ENCODE results near the gene DENND1B.

Gene DENND1B

DNA sequence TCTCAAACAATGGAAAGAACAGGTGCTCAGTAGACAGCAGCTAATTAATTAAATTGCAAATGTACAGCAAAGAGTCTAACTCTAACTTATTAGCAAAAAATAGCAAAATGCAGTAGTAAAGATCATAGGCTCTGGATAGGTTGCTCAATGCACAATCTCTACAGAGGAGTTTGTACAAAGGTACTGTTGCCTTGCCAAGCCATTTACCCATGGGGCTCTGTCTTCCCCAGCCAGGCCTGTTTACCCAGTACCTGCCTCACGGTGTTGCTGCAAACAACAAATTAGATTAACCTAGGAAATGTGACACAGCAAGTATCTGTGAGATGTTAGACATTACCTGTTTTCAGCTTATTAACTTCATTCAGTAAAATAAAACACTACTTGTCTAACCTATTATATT is 222.0 kb downstream of the DENND1B start:
- no peak for DNase-seq
- TF ChIP-seq, protein P1, sequence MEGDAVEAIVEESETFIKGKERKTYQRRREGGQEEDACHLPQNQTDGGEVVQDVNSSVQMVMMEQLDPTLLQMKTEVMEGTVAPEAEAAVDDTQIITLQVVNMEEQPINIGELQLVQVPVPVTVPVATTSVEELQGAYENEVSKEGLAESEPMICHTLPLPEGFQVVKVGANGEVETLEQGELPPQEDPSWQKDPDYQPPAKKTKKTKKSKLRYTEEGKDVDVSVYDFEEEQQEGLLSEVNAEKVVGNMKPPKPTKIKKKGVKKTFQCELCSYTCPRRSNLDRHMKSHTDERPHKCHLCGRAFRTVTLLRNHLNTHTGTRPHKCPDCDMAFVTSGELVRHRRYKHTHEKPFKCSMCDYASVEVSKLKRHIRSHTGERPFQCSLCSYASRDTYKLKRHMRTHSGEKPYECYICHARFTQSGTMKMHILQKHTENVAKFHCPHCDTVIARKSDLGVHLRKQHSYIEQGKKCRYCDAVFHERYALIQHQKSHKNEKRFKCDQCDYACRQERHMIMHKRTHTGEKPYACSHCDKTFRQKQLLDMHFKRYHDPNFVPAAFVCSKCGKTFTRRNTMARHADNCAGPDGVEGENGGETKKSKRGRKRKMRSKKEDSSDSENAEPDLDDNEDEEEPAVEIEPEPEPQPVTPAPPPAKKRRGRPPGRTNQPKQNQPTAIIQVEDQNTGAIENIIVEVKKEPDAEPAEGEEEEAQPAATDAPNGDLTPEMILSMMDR (IDR thresholded peaks at IDR 0.05; ENCODE audit: low read depth, low read length, missing control alignments), result no peak
- in situ Hi-C loops (cut with HindIII; ENCODE audit: low pct_ligation_motif_present, low sequenced_read_pairs), result no loop called here
- no peak overlapping the region for H3K27ac ChIP-seq
- H3K36me3 ChIP-seq (replicated peaks), result no peaks in the 10 kb centered on the region
- H3K4me3 ChIP-seq (ENCODE audit: low read depth, low read length), result no peak overlapping the region
- no peaks in the 10 kb centered on the region for H3K27me3 ChIP-seq (replicated peaks)

DNA sequence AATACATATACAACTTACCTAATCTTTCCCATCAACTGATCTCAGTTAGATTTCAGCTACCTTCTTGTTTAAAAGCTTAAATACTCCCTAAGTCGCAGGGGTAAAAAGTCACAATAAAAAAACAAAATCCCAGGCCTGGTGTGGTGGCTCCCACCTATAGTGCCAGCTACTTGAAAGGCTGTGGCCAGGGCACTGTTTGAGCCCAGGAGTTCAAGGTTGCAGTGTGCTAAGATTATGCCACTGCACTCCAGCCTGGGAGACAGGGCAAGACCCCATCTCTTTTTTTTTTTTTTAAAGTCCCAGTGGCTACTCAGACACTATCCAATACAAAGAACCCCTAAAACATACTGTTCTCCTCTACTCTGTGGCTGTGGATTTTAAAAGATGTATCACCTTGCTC is 228.3 kb downstream of the DENND1B start:
- Histone ChIP-seq H3K27ac (no peak overlapping the region), H3K27me3 (replicated peaks) (no peaks in the 10 kb centered on the region), H3K4me3 (ENCODE audit: low read depth, low read length) (no peak overlapping the region), H3K36me3 (replicated peaks) (no peaks in the 10 kb centered on the region)
- in situ Hi-C loops (cut with HindIII; ENCODE audit: low pct_ligation_motif_present, low sequenced_read_pairs), result no loop called here
- TF ChIP-seq, protein P1 (IDR thresholded peaks at IDR 0.05; ENCODE audit: low read depth, low read length, missing control alignments), result no peak
- DNase-seq, result no peak

- H3K27ac ChIP-seq, result no peak overlapping the region
- in situ Hi-C loops (cut with HindIII; ENCODE audit: low pct_ligation_motif_present, low sequenced_read_pairs), result no loop called here
- no peaks in the 10 kb centered on the region for H3K27me3 ChIP-seq (replicated peaks)
- TF ChIP-seq, protein P1 (IDR thresholded peaks at IDR 0.05; ENCODE audit: low read depth, low read length, missing control alignments), result no peak
- H3K36me3 ChIP-seq (replicated peaks), result no peaks in the 10 kb centered on the region
- H3K4me3 ChIP-seq (ENCODE audit: low read depth, low read length), result no peak overlapping the region
- no peak for DNase-seq
Measured at GRCh38 chr1:197544553-197544952, 230.7 kb downstream of the DENND1B start.

DNA sequence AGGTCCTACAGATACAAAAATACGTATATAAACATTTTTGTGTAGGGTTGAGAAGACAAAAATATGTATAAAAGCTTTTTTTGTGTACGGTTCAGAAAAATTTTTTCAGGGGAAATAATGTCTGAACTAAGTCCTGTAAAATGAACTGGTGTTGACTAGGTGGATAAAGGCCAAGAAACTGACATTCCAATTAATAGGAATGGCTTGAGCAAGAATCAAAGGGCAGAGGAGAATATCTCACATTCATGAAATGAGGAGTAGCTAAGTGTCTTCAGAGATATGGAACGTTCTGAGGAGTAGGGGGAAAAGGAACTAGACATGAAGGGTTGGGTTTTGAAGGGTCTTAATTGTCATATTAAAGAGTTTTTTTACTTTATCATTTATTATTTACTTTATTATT is 231.2 kb downstream of the DENND1B start:
- TF ChIP-seq, protein P1 (IDR thresholded peaks at IDR 0.05; ENCODE audit: low read depth, low read length, missing control alignments), result no peak
- DNase-seq, result no peak
- Histone ChIP-seq H3K4me3 (ENCODE audit: low read depth, low read length) (no peak overlapping the region), H3K27me3 (replicated peaks) (no peaks in the 10 kb centered on the region), H3K27ac (no peak overlapping the region), H3K36me3 (replicated peaks) (no peaks in the 10 kb centered on the region)
- in situ Hi-C loops (cut with HindIII; ENCODE audit: low pct_ligation_motif_present, low sequenced_read_pairs), result no loop called here

- H3K27me3 ChIP-seq (replicated peaks), result no peaks in the 10 kb centered on the region
- TF ChIP-seq, protein P1 (IDR thresholded peaks at IDR 0.05; ENCODE audit: low read depth, low read length, missing control alignments), result no peak
- H3K27ac ChIP-seq, result no peak overlapping the region
- no peak overlapping the region for H3K4me3 ChIP-seq (ENCODE audit: low read depth, low read length)
- H3K36me3 ChIP-seq (replicated peaks), result no peaks in the 10 kb centered on the region
- DNase-seq, result no peak
- in situ Hi-C loops (cut with HindIII; ENCODE audit: low pct_ligation_motif_present, low sequenced_read_pairs), result no loop called here
Measured at GRCh38 chr1:197541411-197541810, 233.9 kb downstream of the DENND1B start.

GRCh38 chr1:197526736-197527371 is 248.4 kb downstream of the DENND1B start:
- no peaks in the 10 kb centered on the region for H3K36me3 ChIP-seq (replicated peaks)
- no peaks in the 10 kb centered on the region for H3K27me3 ChIP-seq (replicated peaks)
- in situ Hi-C loops (cut with HindIII; ENCODE audit: low pct_ligation_motif_present, low sequenced_read_pairs), result no loop called here
- no peak overlapping the region for H3K4me3 ChIP-seq (ENCODE audit: low read depth, low read length)
- no peak for DNase-seq
- H3K27ac ChIP-seq, result no peak overlapping the region
- TF ChIP-seq, protein P1 (IDR thresholded peaks at IDR 0.05; ENCODE audit: low read depth, low read length, missing control alignments), result peak; percentile 25
